Mesothelial cell of epicardium (in vitro differentiated cells): ENCODE data around the gene TTC21B. TPM values are rescaled to one million over a fixed set of nuclear protein-coding genes. Genes with fewer than 3 reads are reported as not detected.

ENCODE experiments used
- DNase-seq, 2 experiments: peaks; one replicate each; pipeline ENCODE4 v3.0.0; 2021; ENCODE audit warnings: low spot score in 2 of 2; ENCODE audit not compliant: unreplicated experiment in 2 of 2
- H3K27ac Mint-ChIP-seq: 2 replicates; pipeline ENCODE4 v1.8.0; 2021; ENCODE audit warnings: mixed read lengths
- H3K27me3 Mint-ChIP-seq: 2 replicates; pipeline ENCODE4 v1.8.0; 2021; ENCODE audit warnings: low read depth, mixed read lengths
- H3K36me3 Mint-ChIP-seq: 2 replicates; pipeline ENCODE4 v1.8.0; 2021; ENCODE audit warnings: mixed read lengths
- H3K4me1 Mint-ChIP-seq: 2 replicates; pipeline ENCODE4 v1.8.0; 2021; ENCODE audit warnings: mixed read lengths
- H3K4me3 Mint-ChIP-seq: 2 replicates; pipeline ENCODE4 v1.8.0; 2021; ENCODE audit warnings: mild to moderate bottlenecking, moderate library complexity, mixed read lengths
- H3K9me3 Mint-ChIP-seq: 2 replicates; pipeline ENCODE4 v1.8.0; 2021; ENCODE audit warnings: mixed read lengths
- CTCF ChIP-seq: fragments of 200-600 bp; sonication (generic); IDR thresholded peaks from one replicate; pipeline ENCODE4 v1.5.0; 2021; ENCODE audit warnings: antibody characterized with exemption; ENCODE audit not compliant: unreplicated experiment
- total RNA-seq: library from RNA; stranded (reverse); gene quantifications from 3 replicates; pipeline ENCODE4 v1.2.1, GENCODE V29; 2021

Gene TTC21B
- total RNA-seq, 1 donor from 2014 or later: 33.8 TPM

DNA sequence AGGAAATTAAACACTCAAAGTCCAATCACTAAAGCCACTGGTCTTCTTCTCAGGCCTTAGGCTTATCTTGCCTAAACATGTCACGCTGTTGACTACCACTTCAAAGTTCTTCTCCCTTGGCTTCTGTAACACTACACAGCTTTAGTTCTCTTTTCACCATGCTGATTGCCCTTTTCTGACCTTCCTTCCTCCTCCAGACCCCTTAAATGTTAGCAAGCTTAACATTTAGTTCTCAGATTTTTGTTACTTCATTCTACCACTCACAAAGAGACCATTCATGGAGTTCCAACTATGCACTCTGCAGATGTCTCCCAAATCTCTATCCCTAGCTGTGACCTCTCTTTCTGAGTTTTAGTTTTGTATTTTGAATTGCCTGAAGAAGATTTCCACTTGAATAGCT is 64.4 kb downstream of the TTC21B start:
- Mint-ChIP-seq H3K4me3 (no peak overlapping the region), H3K4me1 (peaks cover 3% of the 10 kb centered on the region), H3K9me3 (no peaks in the 10 kb centered on the region), H3K27me3 (no peaks in the 10 kb centered on the region), H3K36me3 (peaks cover 38% of the 10 kb centered on the region), H3K27ac (no peak overlapping the region)
- DNase-seq: no peak
- no peak for TF ChIP-seq CTCF

GRCh38 chr2:165888171-165888570 is 65.4 kb downstream of the TTC21B start:
- Mint-ChIP-seq H3K27ac (no peak overlapping the region), H3K9me3 (no peaks in the 10 kb centered on the region), H3K4me1 (peaks cover 3% of the 10 kb centered on the region), H3K4me3 (no peak overlapping the region), H3K36me3 (peaks cover 40% of the 10 kb centered on the region), H3K27me3 (no peaks in the 10 kb centered on the region)
- DNase-seq: no peak
- no peak for TF ChIP-seq CTCF

DNA sequence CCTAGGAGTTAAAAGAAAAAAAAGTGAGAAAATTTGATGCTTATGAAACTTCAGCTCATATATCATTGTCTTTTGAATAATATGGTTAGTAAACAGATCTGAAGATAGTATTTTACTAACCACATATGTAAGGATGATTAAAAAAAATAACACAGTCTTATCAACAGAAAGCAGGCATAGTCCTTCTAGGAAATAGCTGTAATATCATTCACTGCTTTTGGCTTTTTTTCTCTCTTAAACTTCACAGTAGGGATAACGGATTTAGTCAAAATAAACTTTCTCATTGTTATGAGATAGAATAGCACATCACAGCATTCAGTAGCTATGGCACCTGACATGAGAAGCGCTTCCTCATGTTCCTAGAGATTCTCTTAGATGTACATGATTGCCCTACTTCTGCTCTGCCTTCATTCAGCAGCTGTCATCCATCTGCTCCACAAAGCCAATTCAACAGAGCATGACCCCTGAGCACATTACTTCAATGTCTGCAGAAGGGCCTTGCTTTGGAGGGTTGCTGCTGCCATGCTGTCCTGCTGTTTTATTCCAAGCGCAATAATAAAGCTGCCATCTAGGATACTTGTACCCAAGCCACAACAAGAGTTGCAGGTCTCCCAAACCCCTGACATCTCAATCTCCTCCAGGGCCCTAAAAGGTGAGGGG is 67.0 kb downstream of the TTC21B start:
- Mint-ChIP-seq H3K27me3 (no peaks in the 10 kb centered on the region), H3K27ac (no peak overlapping the region), H3K4me1 (no peaks in the 10 kb centered on the region), H3K9me3 (no peaks in the 10 kb centered on the region), H3K36me3 (peaks cover 40% of the 10 kb centered on the region), H3K4me3 (no peak overlapping the region)
- no peak for DNase-seq
- no peak for TF ChIP-seq CTCF

DNA sequence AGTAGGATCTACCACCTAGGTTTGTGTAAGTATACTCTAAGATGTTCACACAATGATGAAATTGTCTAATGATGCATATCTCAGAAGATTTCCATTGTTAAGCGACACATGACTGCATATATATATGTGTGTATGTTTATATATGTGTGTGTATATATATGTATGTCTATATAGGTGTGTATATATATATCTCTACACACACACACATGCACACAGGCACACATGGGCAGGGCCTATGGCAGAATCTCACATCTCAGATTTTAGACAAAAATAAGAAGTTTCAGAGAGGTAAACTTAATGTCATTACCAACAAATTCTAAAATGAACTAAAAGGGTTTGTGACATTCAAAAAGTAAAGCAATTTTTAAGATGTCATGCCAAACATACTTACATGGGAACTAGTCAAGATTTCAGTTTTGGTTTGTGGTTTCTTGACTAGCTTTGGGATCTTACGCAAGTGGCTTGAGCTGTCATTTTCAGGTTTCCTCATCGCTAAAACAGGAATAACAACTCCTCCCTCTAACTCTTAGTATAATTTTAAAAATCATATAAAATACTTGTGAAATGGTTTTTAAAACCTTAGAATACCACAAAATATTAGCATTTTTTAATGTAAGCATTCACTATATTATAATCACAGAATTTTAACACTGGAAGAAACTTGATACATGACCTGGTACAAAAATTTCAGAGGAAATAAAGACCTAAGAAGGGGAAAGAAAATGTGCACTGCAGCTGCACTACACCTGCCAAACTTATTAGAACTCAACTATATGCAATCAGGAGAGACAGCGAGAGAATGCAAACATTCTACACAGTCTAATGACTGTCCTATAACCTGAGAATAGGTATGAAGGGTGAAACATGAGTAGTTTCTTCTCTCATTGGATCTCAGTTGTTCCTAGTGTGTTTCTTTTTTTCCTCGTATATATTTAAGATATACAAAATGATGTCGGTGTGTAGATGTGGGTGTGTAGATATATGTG is 75.7 kb downstream of the TTC21B start:
- Mint-ChIP-seq H3K9me3 (no peaks in the 10 kb centered on the region), H3K36me3 (peaks cover 16% of the 10 kb centered on the region), H3K27ac (no peak overlapping the region), H3K4me3 (no peak overlapping the region), H3K4me1 (no peaks in the 10 kb centered on the region), H3K27me3 (no peaks in the 10 kb centered on the region)
- DNase-seq: no peak
- TF ChIP-seq CTCF: no peak

- Mint-ChIP-seq H3K9me3 (no peaks in the 10 kb centered on the region), H3K4me3 (no peak overlapping the region), H3K27ac (no peak overlapping the region), H3K4me1 (no peaks in the 10 kb centered on the region), H3K27me3 (no peaks in the 10 kb centered on the region), H3K36me3 (peaks cover 20% of the 10 kb centered on the region)
- DNase-seq: no peak
- no peak for TF ChIP-seq CTCF
Observed at GRCh38 chr2:165876712-165877111, 76.9 kb downstream of the TTC21B start.
